ENCODE results near the gene ACTRT2.

Gene ACTRT2

GRCh38 chr1:2984399-2985061 is 36.7 kb upstream of the ACTRT2 start:
- TF ChIP-seq, protein P1, sequence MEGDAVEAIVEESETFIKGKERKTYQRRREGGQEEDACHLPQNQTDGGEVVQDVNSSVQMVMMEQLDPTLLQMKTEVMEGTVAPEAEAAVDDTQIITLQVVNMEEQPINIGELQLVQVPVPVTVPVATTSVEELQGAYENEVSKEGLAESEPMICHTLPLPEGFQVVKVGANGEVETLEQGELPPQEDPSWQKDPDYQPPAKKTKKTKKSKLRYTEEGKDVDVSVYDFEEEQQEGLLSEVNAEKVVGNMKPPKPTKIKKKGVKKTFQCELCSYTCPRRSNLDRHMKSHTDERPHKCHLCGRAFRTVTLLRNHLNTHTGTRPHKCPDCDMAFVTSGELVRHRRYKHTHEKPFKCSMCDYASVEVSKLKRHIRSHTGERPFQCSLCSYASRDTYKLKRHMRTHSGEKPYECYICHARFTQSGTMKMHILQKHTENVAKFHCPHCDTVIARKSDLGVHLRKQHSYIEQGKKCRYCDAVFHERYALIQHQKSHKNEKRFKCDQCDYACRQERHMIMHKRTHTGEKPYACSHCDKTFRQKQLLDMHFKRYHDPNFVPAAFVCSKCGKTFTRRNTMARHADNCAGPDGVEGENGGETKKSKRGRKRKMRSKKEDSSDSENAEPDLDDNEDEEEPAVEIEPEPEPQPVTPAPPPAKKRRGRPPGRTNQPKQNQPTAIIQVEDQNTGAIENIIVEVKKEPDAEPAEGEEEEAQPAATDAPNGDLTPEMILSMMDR (conservative IDR thresholded peaks at IDR 0.05) = no peak
- no peak for TF ChIP-seq ZFX (IDR thresholded peaks at IDR 0.05)
- H3K27ac ChIP-seq = no peak overlapping the region

DNA sequence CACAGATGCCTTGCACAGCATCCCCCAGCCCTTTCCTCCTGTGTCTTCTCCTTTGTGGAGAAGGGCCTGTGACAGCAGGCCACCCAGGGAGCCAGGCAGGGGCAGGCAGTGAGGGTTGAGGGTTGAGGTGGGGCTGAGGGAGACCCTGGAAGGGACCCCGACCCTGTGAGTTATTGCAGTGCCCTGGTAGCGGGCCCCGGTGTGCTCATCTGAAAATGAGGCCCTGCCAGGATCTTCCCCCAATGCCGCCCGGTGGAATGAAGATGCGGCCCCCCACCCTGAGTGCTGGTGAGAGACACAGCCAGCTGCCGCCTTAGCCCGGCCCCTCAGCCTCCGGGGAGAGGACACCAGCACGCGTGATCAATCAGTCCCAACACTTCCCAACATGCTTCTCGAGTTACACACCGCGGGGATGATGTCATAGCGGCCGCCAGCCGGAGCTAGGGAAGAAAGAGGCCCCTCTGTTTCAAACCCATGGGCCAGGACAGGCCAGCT is 36.2 kb upstream of the ACTRT2 start:
- TF ChIP-seq, protein P1 (conservative IDR thresholded peaks at IDR 0.05) = no peak
- no peak for TF ChIP-seq ZFX (IDR thresholded peaks at IDR 0.05)

GRCh38 chr1:2985694-2986548 is 35.3 kb upstream of the ACTRT2 start:
- TF ChIP-seq ZFX (IDR thresholded peaks at IDR 0.05) = no peak
- TF ChIP-seq, protein P1 (conservative IDR thresholded peaks at IDR 0.05) = no peak
- H3K27ac ChIP-seq = no peak overlapping the region

More for the DNA sequence above, 36.2 kb upstream of the ACTRT2 start:
- H3K27ac ChIP-seq = no peak overlapping the region

DNA sequence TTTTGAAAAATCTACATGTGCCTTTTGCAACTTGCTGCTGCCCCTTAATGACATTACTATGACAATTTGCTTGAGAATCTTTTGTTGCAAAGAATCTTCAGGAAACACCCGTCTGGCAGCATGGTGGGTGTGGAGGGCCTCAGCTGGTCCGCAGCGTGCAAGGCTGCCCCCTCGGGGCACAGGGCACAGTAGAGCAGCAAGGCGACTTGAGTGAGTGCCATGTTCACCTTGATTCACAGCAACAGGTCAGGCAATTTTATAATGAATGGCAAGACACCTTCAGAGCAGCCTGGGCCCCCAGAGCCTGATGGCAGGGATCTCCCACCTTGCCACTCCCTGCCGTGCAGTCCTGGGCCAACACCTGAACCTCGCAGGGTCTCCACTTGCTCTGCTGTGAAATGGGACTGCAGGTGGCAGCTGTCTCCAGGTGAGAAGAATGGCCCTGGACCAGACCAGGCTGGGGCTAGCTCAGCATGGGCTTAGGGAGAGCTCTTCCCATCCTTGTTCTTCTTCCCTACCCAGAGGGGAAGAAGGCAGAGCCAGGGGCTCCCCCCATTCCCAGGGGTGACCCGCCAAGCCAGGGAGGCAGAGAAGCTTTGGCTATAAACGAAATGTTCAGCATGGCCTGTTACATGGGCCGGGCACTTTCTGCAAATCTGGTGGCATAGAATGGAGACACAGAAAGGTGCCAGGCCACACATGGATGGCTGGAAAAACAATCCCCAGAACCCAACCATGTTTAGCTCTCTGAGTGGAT is 34.5 kb upstream of the ACTRT2 start:
- TF ChIP-seq, protein P1 (conservative IDR thresholded peaks at IDR 0.05) = no peak
- no peak for TF ChIP-seq ZFX (IDR thresholded peaks at IDR 0.05)
- H3K27ac ChIP-seq = no peak overlapping the region

GRCh38 chr1:2987773-2988172 is 33.5 kb upstream of the ACTRT2 start:
- no peak overlapping the region for H3K27ac ChIP-seq
- TF ChIP-seq ZFX (IDR thresholded peaks at IDR 0.05) = no peak
- TF ChIP-seq, protein P1 (conservative IDR thresholded peaks at IDR 0.05) = no peak

- no peak overlapping the region for H3K27ac ChIP-seq
- no peak for TF ChIP-seq ZFX (IDR thresholded peaks at IDR 0.05)
- TF ChIP-seq, protein P1 (conservative IDR thresholded peaks at IDR 0.05) = no peak
Observed at GRCh38 chr1:2988256-2988655, 33.0 kb upstream of the ACTRT2 start.

Data from C4-2B (cell line).